Liver (tissue), 9 donors: Measurements from ENCODE around the gene TCERG1. TPM values are rescaled to one million over a fixed set of nuclear protein-coding genes. Genes with fewer than 3 reads are reported as not detected.

ENCODE experiments used
- DNase-seq: peaks from one replicate; pipeline ENCODE4 v3.0.0-alpha.2; 2017; ENCODE audit warnings: low spot score
- H3K27ac ChIP-seq, 2 donors: one replicate each; pipeline ENCODE4 v1.7.0; 2013; ENCODE audit warnings: inconsistent platforms in 2 of 2, low read length in 2 of 2, control low read depth in 1 of 2, low read depth in 1 of 2, mild to moderate bottlenecking in 1 of 2
- H3K27me3 ChIP-seq, 4 donors: one replicate each; pipeline versions ENCODE4 v1.6.1 to v1.7.0; 2013; ENCODE audit warnings: low read length in 3 of 4, inconsistent platforms in 1 of 4, mild to moderate bottlenecking in 1 of 4, moderate library complexity in 1 of 4; ENCODE audit not compliant: control insufficient read depth in 4 of 4, insufficient read depth in 4 of 4
- H3K36me3 ChIP-seq, 4 donors: one replicate each; pipeline versions ENCODE4 v1.6.1 to v1.7.0; 2013; ENCODE audit warnings: low read length in 3 of 4, mild to moderate bottlenecking in 3 of 4, low read depth in 1 of 4, moderate library complexity in 1 of 4; ENCODE audit not compliant: control insufficient read depth in 4 of 4, insufficient read depth in 3 of 4
- H3K4me1 ChIP-seq, 4 donors: one replicate each; pipeline versions ENCODE4 v1.6.1 to v1.7.0; 2013; ENCODE audit warnings: low read length in 3 of 4, mild to moderate bottlenecking in 3 of 4, moderate library complexity in 1 of 4; ENCODE audit not compliant: control insufficient read depth in 4 of 4, insufficient read depth in 4 of 4
- H3K4me3 ChIP-seq, 3 donors: one replicate each; pipeline versions ENCODE4 v1.6.1 to v1.7.0; 2013; ENCODE audit warnings: low read length in 3 of 3, control low read depth in 1 of 3, low read depth in 1 of 3, mild to moderate bottlenecking in 1 of 3
- H3K9ac ChIP-seq, 2 donors: one replicate each; pipeline ENCODE4 v1.7.0; 2013; ENCODE audit warnings: low read length in 2 of 2, mild to moderate bottlenecking in 2 of 2, moderate library complexity in 2 of 2, control low read depth in 1 of 2, low read depth in 1 of 2
- H3K9me3 ChIP-seq, 4 donors: one replicate each; pipeline versions ENCODE4 v1.6.1 to v1.7.0; 2013; ENCODE audit warnings: low read length in 3 of 4; ENCODE audit not compliant: control insufficient read depth in 4 of 4
- EGR1 ChIP-seq, 2 donors: IDR thresholded peaks; 2 replicates each; pipeline ENCODE4 v1.6.1; 2016 to 2018; ENCODE audit warnings: antibody characterized with exemption in 2 of 2, low read depth in 2 of 2
- FOXA1 ChIP-seq: IDR thresholded peaks from 2 replicates; pipeline ENCODE4 v1.6.1; 2016; ENCODE audit warnings: antibody characterized with exemption
- FOXA2 ChIP-seq: IDR thresholded peaks from 2 replicates; pipeline ENCODE4 v1.6.1; 2016; ENCODE audit warnings: antibody characterized with exemption
- GABPA ChIP-seq, 2 donors: IDR thresholded peaks in 1 of 2; conservative IDR thresholded peaks in 1 of 2; 2 replicates each; pipeline ENCODE4 v1.6.1; 2016; ENCODE audit warnings: antibody characterized with exemption in 2 of 2, mild to moderate bottlenecking in 1 of 2, moderate library complexity in 1 of 2
- HNF4A ChIP-seq, 2 donors: conservative IDR thresholded peaks; 2 replicates each; pipeline ENCODE4 v1.6.1; 2016; ENCODE audit warnings: antibody characterized with exemption in 2 of 2, mild to moderate bottlenecking in 2 of 2
- HNF4G ChIP-seq: IDR thresholded peaks from 2 replicates; pipeline ENCODE4 v1.6.1; 2016; ENCODE audit warnings: antibody characterized with exemption
- JUND ChIP-seq, 2 donors: IDR thresholded peaks; 2 replicates each; pipeline ENCODE4 v1.6.1; 2016; ENCODE audit warnings: antibody characterized with exemption in 2 of 2
- RAD21 ChIP-seq, 2 donors: IDR thresholded peaks; 2 replicates each; pipeline ENCODE4 v1.6.1; 2016; ENCODE audit warnings: antibody characterized with exemption in 2 of 2, mild to moderate bottlenecking in 2 of 2
- RXRA ChIP-seq, 2 donors: IDR thresholded peaks; 2 replicates each; pipeline ENCODE4 v1.6.1; 2017 to 2018; ENCODE audit warnings: antibody characterized with exemption in 2 of 2, mild to moderate bottlenecking in 1 of 2
- SP1 ChIP-seq: IDR thresholded peaks from 2 replicates; pipeline ENCODE4 v1.6.1; 2018; ENCODE audit warnings: antibody characterized with exemption, mild to moderate bottlenecking
- TAF1 ChIP-seq: conservative IDR thresholded peaks from 2 replicates; pipeline ENCODE4 v1.6.1; 2016; ENCODE audit warnings: antibody characterized with exemption, mild to moderate bottlenecking
- WGBS: extraction: QIAGEN DNeasy Blood & Tissue Kit; methylation state at CpG from one replicate; pipeline ENCODE4 v1.1.7; 2013; 5-methylcytosine and 5-hydroxymethylcytosine counted together
- polyA plus RNA-seq, 2 donors: library from polyadenylated mRNA; stranded (reverse) in 1 of 2; unstranded in 1 of 2; fragments of 200-250 nt in 1 of 2; fragments of >200 nt in 1 of 2; fragmentation: Nextera tagmentation in 1 of 2; extraction: Ambion mirVana in 1 of 2; gene quantifications; one replicate each; pipeline versions ENCODE4 v1.2.1 to v1.2.3, GENCODE V29; 2013 to 2015
- total RNA-seq, 2 donors: library from RNA; depleted of rRNA; stranded (reverse); fragments of >200 nt; gene quantifications; one replicate each; pipeline ENCODE4 v1.2.3, GENCODE V29; 2014
- TF ChIP-seq, protein P1 (sequence below): IDR thresholded peaks from 2 replicates; pipeline ENCODE4 v1.6.1; 2016; ENCODE audit warnings: antibody characterized with exemption
- TF ChIP-seq, protein P2 (sequence below): IDR thresholded peaks from 2 replicates; pipeline ENCODE4 v1.6.1; 2016; ENCODE audit warnings: antibody characterized with exemption
- TF ChIP-seq, protein P3 (sequence below): IDR thresholded peaks from 2 replicates; pipeline ENCODE4 v1.6.1; 2016; ENCODE audit warnings: antibody characterized with exemption, mild to moderate bottlenecking
- TF ChIP-seq, protein P4 (sequence below): IDR thresholded peaks from 2 replicates; pipeline ENCODE4 v1.6.1; 2016; ENCODE audit warnings: antibody characterized with exemption
- donor health status: healthy.
- donor health status: healthy.
- donor health status: healthy.
- donor health status: healthy.
- donor health status: healthy.

The TCERG1 gene
- total and polyA plus RNA-seq, 4 donors: 7.8 to 26.6 (median 16.0) TPM

DNA sequence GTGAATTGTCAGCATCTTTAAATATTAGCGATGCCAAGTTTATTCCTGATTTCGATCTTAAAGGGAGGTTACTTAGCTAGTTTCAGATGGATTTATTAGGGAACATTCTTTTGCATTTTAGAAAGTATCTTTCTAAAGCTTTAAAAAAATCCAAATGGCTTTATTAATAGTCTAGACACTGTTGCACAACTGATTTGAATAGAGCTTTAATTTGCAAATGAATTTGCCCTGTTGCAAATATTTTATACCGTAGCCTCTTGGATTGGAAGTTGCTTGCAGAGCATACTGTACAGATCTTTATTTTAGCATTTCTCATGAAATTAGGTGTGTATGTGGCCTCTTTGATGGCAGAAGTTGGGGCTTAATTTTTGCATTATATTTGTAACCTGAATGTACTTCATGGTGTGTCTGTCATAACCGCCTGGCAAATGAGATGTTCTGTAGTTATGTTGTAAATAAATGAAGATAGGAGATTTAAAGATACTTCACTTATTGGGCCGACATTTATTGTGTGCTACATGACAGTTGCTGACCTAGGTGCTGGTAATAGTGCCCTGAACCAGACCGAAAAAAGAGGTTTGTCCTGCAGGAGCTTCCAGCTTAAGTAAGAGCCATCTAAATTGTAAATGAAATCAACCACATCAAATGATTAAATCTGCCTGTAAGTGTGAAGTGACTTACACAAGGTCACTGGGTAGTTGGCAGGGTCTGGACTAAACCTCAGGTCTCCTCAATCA lies 1.8 kb downstream of the TCERG1 start (continued):
- TF ChIP-seq, protein P1, sequence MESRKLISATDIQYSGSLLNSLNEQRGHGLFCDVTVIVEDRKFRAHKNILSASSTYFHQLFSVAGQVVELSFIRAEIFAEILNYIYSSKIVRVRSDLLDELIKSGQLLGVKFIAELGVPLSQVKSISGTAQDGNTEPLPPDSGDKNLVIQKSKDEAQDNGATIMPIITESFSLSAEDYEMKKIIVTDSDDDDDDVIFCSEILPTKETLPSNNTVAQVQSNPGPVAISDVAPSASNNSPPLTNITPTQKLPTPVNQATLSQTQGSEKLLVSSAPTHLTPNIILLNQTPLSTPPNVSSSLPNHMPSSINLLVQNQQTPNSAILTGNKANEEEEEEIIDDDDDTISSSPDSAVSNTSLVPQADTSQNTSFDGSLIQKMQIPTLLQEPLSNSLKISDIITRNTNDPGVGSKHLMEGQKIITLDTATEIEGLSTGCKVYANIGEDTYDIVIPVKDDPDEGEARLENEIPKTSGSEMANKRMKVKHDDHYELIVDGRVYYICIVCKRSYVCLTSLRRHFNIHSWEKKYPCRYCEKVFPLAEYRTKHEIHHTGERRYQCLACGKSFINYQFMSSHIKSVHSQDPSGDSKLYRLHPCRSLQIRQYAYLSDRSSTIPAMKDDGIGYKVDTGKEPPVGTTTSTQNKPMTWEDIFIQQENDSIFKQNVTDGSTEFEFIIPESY: no peak
- TF ChIP-seq RAD21 (IDR thresholded peaks at IDR 0.05): no peak
- TF ChIP-seq SP1: no peak
- no peak for TF ChIP-seq RXRA (IDR thresholded peaks at IDR 0.05)

DNA sequence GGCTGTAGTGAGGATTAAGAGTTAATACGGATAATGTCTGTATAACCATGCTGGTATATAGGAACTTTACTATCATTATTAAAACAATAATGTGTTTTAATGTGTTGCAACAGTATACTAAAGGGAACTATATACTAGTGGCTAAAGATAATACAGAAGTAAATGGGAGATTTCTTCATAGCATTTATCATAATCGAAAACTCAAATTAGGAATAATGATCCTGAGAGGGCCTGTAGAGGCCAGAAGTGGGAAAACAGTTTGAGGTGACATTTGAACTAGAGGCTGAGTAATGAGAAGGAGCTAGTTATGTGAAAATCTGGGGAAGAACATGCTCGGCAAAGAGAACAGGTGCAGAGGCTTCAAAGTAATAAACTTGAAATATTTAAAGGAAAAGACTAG lies 2.9 kb downstream of the TCERG1 start:
- Histone ChIP-seq H3K9me3 (no peaks in the 10 kb centered on the region), H3K4me1 (peaks cover 0 to 21% (median 18%) of the 10 kb centered on the region in 4 donors), H3K27ac (no peak overlapping the region), H3K9ac (no peak overlapping the region), H3K36me3 (peaks cover 0 to 2% (median 0%) of the 10 kb centered on the region in 4 donors), H3K27me3 (no peaks in the 10 kb centered on the region), H3K4me3 (no peak overlapping the region)
- no peak for DNase-seq
- 80% methylated on average over 3 of the region's 3 CpGs for WGBS
- TF ChIP-seq, protein P2, sequence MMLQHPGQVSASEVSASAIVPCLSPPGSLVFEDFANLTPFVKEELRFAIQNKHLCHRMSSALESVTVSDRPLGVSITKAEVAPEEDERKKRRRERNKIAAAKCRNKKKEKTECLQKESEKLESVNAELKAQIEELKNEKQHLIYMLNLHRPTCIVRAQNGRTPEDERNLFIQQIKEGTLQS: no peak
- TF ChIP-seq, protein P3, sequence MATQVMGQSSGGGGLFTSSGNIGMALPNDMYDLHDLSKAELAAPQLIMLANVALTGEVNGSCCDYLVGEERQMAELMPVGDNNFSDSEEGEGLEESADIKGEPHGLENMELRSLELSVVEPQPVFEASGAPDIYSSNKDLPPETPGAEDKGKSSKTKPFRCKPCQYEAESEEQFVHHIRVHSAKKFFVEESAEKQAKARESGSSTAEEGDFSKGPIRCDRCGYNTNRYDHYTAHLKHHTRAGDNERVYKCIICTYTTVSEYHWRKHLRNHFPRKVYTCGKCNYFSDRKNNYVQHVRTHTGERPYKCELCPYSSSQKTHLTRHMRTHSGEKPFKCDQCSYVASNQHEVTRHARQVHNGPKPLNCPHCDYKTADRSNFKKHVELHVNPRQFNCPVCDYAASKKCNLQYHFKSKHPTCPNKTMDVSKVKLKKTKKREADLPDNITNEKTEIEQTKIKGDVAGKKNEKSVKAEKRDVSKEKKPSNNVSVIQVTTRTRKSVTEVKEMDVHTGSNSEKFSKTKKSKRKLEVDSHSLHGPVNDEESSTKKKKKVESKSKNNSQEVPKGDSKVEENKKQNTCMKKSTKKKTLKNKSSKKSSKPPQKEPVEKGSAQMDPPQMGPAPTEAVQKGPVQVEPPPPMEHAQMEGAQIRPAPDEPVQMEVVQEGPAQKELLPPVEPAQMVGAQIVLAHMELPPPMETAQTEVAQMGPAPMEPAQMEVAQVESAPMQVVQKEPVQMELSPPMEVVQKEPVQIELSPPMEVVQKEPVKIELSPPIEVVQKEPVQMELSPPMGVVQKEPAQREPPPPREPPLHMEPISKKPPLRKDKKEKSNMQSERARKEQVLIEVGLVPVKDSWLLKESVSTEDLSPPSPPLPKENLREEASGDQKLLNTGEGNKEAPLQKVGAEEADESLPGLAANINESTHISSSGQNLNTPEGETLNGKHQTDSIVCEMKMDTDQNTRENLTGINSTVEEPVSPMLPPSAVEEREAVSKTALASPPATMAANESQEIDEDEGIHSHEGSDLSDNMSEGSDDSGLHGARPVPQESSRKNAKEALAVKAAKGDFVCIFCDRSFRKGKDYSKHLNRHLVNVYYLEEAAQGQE: no peak
- TF ChIP-seq, protein P4, sequence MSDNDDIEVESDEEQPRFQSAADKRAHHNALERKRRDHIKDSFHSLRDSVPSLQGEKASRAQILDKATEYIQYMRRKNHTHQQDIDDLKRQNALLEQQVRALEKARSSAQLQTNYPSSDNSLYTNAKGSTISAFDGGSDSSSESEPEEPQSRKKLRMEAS: no peak
- TF ChIP-seq, protein P1: no peak
- TF ChIP-seq TAF1: no peak
- TF ChIP-seq SP1: no peak
- TF ChIP-seq HNF4G: no peak
- no peak for TF ChIP-seq HNF4A (conservative IDR thresholded peaks at IDR 0.05)

DNA sequence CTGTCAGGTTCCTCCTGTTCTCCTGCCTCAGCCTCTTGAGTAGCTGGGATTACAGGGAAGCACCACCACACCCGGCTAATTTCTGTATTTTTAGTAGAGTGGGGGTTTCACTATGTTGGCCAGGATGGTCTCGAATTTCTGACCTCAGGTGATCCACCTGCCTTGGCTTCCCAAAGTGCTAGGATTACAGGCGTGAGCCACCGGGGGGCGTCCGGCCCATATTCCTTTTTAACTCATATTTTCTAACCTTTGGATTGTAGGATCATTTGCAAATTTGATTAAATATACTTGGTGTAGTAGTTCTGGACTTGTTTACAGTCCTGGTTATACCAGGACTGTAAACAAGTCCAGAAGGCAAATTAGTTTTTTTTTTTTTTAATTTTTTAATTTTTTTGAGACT lies 4.3 kb downstream of the TCERG1 start:
- H3K4me1 ChIP-seq: peaks cover 0 to 21% (median 18%) of the 10 kb centered on the region in 4 donors
- H3K27me3 ChIP-seq: no peaks in the 10 kb centered on the region
- no peak overlapping the region for H3K27ac ChIP-seq
- DNase-seq: no peak
- H3K9ac ChIP-seq: no peak overlapping the region
- peaks cover 0 to 12% (median 7%) of the 10 kb centered on the region in 4 donors for H3K36me3 ChIP-seq
- no peak overlapping the region for H3K4me3 ChIP-seq
- 91% methylated on average over 6 of the region's 6 CpGs for WGBS
- no peaks in the 10 kb centered on the region for H3K9me3 ChIP-seq
- TF ChIP-seq HNF4A (conservative IDR thresholded peaks at IDR 0.05): no peak
- no peak for TF ChIP-seq EGR1 (IDR thresholded peaks at IDR 0.05; ENCODE audit: low read depth in 2 of 2)
- TF ChIP-seq HNF4G: no peak
- no peak for TF ChIP-seq GABPA (IDR thresholded peaks at IDR 0.05 in 1 of 2, conservative IDR thresholded peaks at IDR 0.05 in 1 of 2)
- TF ChIP-seq, protein P1: no peak
- TF ChIP-seq, protein P4: no peak
- no peak for TF ChIP-seq TAF1
- TF ChIP-seq RAD21 (IDR thresholded peaks at IDR 0.05): no peak
- TF ChIP-seq FOXA2: no peak
- no peak for TF ChIP-seq JUND (IDR thresholded peaks at IDR 0.05)
- no peak for TF ChIP-seq FOXA1
